ENCODE results near the gene CD109. TPM values are rescaled to one million over a fixed set of nuclear protein-coding genes. Genes with fewer than 3 reads are reported as not detected.

CD109 gene
- total and polyA plus RNA-seq, 7 experiments from 2014 or later, result 0.20 to 12.3 (median 0.64) TPM

GRCh38 chr6:73866305-73866704 is 170.3 kb downstream of the CD109 start:
- no peak for DNase-seq
- ChIA-PET POLR2A (no interaction called here), CTCF (no interaction called here)
- no peak for ATAC-seq
- Mint-ChIP-seq H3K4me1 (peaks cover 0 to 3% (median 0%) of the 10 kb centered on the region in 7 donors), H3K4me3 (no peak overlapping the region), H3K36me3 (no peaks in the 10 kb centered on the region), H3K27me3 (peaks cover 0 to 7% (median under 1%) of the 10 kb centered on the region in 5 donors), H3K27ac (no peak overlapping the region), H3K9me3 (no peaks in the 10 kb centered on the region)
- Histone ChIP-seq H3K36me3 (ENCODE audit: control insufficient read depth in 2 of 3, insufficient read depth in 3 of 3, low read length in 3 of 3) (no peaks in the 10 kb centered on the region), H3K4me1 (ENCODE audit: control insufficient read depth in 2 of 2, insufficient read depth in 2 of 2, low read length in 2 of 2) (no peaks in the 10 kb centered on the region), H3K27me3 (ENCODE audit: control insufficient read depth in 2 of 2, insufficient read depth in 2 of 2, low read length in 2 of 2) (no peaks in the 10 kb centered on the region), H3K4me3 (ENCODE audit: low read length) (no peak overlapping the region), H3K27ac (ENCODE audit: low read depth, low read length) (no peak overlapping the region), H3K9me3 (ENCODE audit: control insufficient read depth in 2 of 3, low read length in 3 of 3) (no peaks in the 10 kb centered on the region)
- intact Hi-C loops (cut with micrococcal nuclease), result no loop called here

- Histone ChIP-seq H3K27ac (ENCODE audit: low read depth, low read length) (no peak overlapping the region), H3K4me3 (ENCODE audit: low read length) (no peak overlapping the region), H3K9me3 (ENCODE audit: control insufficient read depth in 2 of 3, low read length in 3 of 3) (no peaks in the 10 kb centered on the region), H3K27me3 (ENCODE audit: control insufficient read depth in 2 of 2, insufficient read depth in 2 of 2, low read length in 2 of 2) (no peaks in the 10 kb centered on the region), H3K36me3 (ENCODE audit: control insufficient read depth in 2 of 3, insufficient read depth in 3 of 3, low read length in 3 of 3) (no peaks in the 10 kb centered on the region), H3K4me1 (ENCODE audit: control insufficient read depth in 2 of 2, insufficient read depth in 2 of 2, low read length in 2 of 2) (no peaks in the 10 kb centered on the region)
- no peak for ATAC-seq
- Mint-ChIP-seq H3K4me1 (peaks cover 0 to 3% (median 0%) of the 10 kb centered on the region in 7 donors), H3K36me3 (no peaks in the 10 kb centered on the region), H3K27ac (no peak overlapping the region), H3K4me3 (no peak overlapping the region), H3K27me3 (peaks cover 0 to 9% (median 7%) of the 10 kb centered on the region in 5 donors), H3K9me3 (no peaks in the 10 kb centered on the region)
- ChIA-PET CTCF (no interaction called here), POLR2A (no interaction called here)
- DNase-seq, result no peak
- intact Hi-C loops (cut with micrococcal nuclease), result no loop called here
Measured at GRCh38 chr6:73867411-73867810, 171.4 kb downstream of the CD109 start.

DNA sequence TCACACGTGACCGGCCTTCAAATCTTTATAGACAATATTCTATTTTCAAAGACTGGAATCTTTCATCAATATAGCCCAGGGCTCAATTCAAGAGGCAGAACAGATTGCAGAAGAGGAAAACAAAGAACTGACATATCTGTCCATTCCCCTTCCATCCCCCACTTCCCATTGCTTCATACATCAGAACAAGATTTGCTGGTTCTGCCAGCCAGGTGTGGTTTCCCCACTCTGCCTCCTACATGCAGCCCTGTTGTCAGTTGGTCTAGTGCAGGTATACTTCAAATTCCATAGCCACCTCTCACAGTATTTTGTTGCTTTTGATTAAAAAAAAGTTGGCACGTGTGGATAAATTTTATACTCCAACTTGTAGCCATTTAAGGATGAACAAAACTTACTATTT is 174.9 kb downstream of the CD109 start:
- no peak overlapping the region for H3K4me3 Mint-ChIP-seq
- H3K4me1 Mint-ChIP-seq, result peaks cover 0 to 6% (median 0%) of the 10 kb centered on the region in 7 donors
- no peaks in the 10 kb centered on the region for H3K27me3 ChIP-seq (ENCODE audit: control insufficient read depth in 2 of 2, insufficient read depth in 2 of 2, low read length in 2 of 2)
- ChIA-PET POLR2A (no interaction called here), CTCF (no interaction called here)
- H3K36me3 ChIP-seq (ENCODE audit: control insufficient read depth in 2 of 3, insufficient read depth in 3 of 3, low read length in 3 of 3), result no peaks in the 10 kb centered on the region
- H3K27me3 Mint-ChIP-seq, result peaks cover 0 to 15% (median 11%) of the 10 kb centered on the region in 5 donors
- peaks cover 0 to 3% (median 0%) of the 10 kb centered on the region in 11 donors for H3K9me3 Mint-ChIP-seq
- intact Hi-C loops (cut with micrococcal nuclease), result no loop called here
- DNase-seq (no peak), ATAC-seq (no peak)
- no peaks in the 10 kb centered on the region for H3K9me3 ChIP-seq (ENCODE audit: control insufficient read depth in 2 of 3, low read length in 3 of 3)
- H3K27ac ChIP-seq (ENCODE audit: low read depth, low read length), result no peak overlapping the region
- H3K4me3 ChIP-seq (ENCODE audit: low read length), result no peak overlapping the region
- no peaks in the 10 kb centered on the region for H3K4me1 ChIP-seq (ENCODE audit: control insufficient read depth in 2 of 2, insufficient read depth in 2 of 2, low read length in 2 of 2)
- H3K36me3 Mint-ChIP-seq, result no peaks in the 10 kb centered on the region
- H3K27ac Mint-ChIP-seq, result no peak overlapping the region

GRCh38 chr6:73873081-73873480 is 177.1 kb downstream of the CD109 start:
- Histone ChIP-seq H3K27ac (ENCODE audit: low read depth, low read length) (no peak overlapping the region), H3K4me1 (ENCODE audit: control insufficient read depth in 2 of 2, insufficient read depth in 2 of 2, low read length in 2 of 2) (no peaks in the 10 kb centered on the region), H3K27me3 (ENCODE audit: control insufficient read depth in 2 of 2, insufficient read depth in 2 of 2, low read length in 2 of 2) (no peaks in the 10 kb centered on the region), H3K36me3 (ENCODE audit: control insufficient read depth in 2 of 3, insufficient read depth in 3 of 3, low read length in 3 of 3) (no peaks in the 10 kb centered on the region), H3K4me3 (ENCODE audit: low read length) (no peak overlapping the region), H3K9me3 (ENCODE audit: control insufficient read depth in 2 of 3, low read length in 3 of 3) (no peaks in the 10 kb centered on the region)
- Mint-ChIP-seq H3K27ac (no peak overlapping the region), H3K36me3 (no peaks in the 10 kb centered on the region), H3K27me3 (peaks cover 0 to 15% (median 7%) of the 10 kb centered on the region in 5 donors), H3K4me3 (no peak overlapping the region), H3K4me1 (peaks cover 0 to 3% (median 0%) of the 10 kb centered on the region in 7 donors), H3K9me3 (peaks cover 0 to 3% (median 0%) of the 10 kb centered on the region in 11 donors)
- ChIA-PET POLR2A (no interaction called here), CTCF (no interaction called here)
- DNase-seq (no peak), ATAC-seq (no peak)
- intact Hi-C loops (cut with micrococcal nuclease), result no loop called here

Other genes starting within 250 kb of the CD109 start
- gene CGAS, start 243.9 kb upstream of the CD109 start, total RNA-seq, result 10 to 100 TPM in 1 of 5 experiments, 1 to 10 TPM in 4; 4.7 to 45.7 (median 6.5) TPM
- 1 to 10 TPM; 2.2 to 2.9 TPM for gene CGAS, start 243.9 kb upstream of the CD109 start, polyA plus RNA-seq
- 10 to 100 TPM; 43.5 to 92.0 (median 48.6) TPM for gene MTO1, start 234.5 kb upstream of the CD109 start, total RNA-seq
- gene MTO1, start 234.5 kb upstream of the CD109 start, polyA plus RNA-seq, result 10 to 100 TPM; 27.2 to 37.8 TPM
- gene EEF1A1, start 175.2 kb upstream of the CD109 start, total RNA-seq, result over 10,000 TPM in 4 of 5 experiments, 1,000 to 10,000 TPM in 1; 8,219 to 15,585 (median 15,428) TPM
- gene EEF1A1, start 175.2 kb upstream of the CD109 start, polyA plus RNA-seq, result over 10,000 TPM; 14,298 to 15,495 TPM
- gene SLC17A5, start 42.2 kb upstream of the CD109 start, total RNA-seq, result 10 to 100 TPM in 2 of 5 experiments, 1 to 10 TPM in 3; 6.0 to 13.8 (median 8.9) TPM
- 1 to 10 TPM; 7.9 to 8.6 TPM for gene SLC17A5, start 42.2 kb upstream of the CD109 start, polyA plus RNA-seq

All from naive thymus-derived CD4-positive, alpha-beta T cell (primary cell).